22Rv1 (cell line): ENCODE data around the gene LHPP.

Experiments used
- H3K27ac ChIP-seq: fragments of 450-650 bp; 2 replicates; pipeline ENCODE4 v1.5.1; 2017
- ZFX ChIP-seq: fragments of 450-650 bp; IDR thresholded peaks from 2 replicates; pipeline ENCODE4 v1.6.1; 2017; ENCODE audit warnings: antibody characterized with exemption, borderline replicate concordance
- TF ChIP-seq, protein P1 (sequence below): fragments of 450-650 bp; IDR thresholded peaks from 2 replicates; pipeline ENCODE4 v1.5.1; 2017; ENCODE audit warnings: mild to moderate bottlenecking

LHPP gene

DNA sequence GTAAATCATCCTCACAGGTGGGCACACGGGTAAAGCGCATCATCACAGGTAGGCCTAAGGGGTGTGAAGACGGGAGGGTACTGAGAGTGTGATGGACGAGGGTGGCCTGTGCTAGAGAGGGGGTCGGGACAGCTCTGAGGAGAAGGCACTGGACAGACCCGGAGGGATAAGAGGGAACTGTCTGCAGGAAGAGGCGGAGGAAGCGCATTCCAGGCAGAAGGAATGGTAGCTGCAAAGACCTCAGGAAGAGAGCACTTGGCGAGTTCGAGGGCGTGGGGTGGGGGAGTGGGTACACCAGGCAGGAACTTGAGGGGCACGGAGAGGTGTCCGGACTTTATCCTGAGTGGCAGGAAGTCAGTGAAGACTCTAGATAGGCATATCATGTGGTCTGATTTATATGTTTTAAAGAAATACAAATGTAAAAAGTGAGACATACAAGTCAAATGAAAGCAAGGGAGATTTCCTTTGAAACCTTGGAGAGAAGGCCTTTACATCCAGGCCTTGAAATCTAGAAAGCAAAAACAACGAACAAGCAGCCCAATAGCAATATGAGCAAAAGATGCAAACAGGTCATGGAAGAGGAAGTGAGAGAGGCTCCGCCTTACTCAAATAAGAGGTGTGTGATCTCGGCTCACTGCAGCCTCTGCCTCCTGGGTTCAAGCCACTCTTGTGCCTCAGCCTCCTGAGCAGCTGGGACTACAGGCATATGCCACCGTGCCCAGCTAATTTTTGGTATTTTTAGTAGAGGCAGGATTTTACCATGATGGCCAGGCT, 3.6 kb downstream of the LHPP start:
- no peak overlapping the region for H3K27ac ChIP-seq
- no peak for TF ChIP-seq ZFX
- TF ChIP-seq, protein P1, sequence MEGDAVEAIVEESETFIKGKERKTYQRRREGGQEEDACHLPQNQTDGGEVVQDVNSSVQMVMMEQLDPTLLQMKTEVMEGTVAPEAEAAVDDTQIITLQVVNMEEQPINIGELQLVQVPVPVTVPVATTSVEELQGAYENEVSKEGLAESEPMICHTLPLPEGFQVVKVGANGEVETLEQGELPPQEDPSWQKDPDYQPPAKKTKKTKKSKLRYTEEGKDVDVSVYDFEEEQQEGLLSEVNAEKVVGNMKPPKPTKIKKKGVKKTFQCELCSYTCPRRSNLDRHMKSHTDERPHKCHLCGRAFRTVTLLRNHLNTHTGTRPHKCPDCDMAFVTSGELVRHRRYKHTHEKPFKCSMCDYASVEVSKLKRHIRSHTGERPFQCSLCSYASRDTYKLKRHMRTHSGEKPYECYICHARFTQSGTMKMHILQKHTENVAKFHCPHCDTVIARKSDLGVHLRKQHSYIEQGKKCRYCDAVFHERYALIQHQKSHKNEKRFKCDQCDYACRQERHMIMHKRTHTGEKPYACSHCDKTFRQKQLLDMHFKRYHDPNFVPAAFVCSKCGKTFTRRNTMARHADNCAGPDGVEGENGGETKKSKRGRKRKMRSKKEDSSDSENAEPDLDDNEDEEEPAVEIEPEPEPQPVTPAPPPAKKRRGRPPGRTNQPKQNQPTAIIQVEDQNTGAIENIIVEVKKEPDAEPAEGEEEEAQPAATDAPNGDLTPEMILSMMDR: no peak

DNA sequence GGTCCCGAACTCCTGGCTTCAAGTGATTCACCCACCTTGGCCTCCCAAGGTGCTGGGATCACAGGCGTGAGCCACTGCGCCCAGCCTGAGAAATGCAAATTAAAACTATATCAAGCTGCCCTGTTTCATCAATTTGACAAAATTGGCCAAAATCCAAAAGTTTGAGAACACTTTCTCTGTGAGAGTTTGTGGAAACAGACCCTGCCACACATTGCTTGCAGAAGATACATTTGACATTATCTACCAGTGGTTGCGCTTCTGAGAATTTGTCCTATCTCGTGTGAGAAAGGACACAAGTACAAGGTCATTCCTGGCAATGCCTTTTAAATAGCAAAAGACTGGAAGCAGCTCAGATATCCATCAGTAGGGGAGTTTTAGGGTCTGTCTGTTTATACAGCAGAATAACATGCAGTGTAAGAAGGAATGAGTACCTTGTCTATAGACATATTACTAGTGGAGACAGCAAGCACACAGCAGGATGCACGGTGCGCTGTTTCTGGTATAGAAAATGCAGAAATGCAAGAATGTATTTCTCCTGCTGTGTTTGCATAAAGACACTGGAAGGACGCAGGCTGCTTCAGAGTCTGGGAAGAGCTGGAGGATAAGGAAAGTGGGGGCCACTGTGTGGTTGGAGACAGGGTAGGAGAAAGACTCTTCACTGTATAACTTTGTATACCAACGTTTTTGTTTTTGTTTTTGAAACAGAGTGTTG, 4.3 kb downstream of the LHPP start:
- no peak overlapping the region for H3K27ac ChIP-seq
- TF ChIP-seq ZFX: no peak
- TF ChIP-seq, protein P1: no peak

DNA sequence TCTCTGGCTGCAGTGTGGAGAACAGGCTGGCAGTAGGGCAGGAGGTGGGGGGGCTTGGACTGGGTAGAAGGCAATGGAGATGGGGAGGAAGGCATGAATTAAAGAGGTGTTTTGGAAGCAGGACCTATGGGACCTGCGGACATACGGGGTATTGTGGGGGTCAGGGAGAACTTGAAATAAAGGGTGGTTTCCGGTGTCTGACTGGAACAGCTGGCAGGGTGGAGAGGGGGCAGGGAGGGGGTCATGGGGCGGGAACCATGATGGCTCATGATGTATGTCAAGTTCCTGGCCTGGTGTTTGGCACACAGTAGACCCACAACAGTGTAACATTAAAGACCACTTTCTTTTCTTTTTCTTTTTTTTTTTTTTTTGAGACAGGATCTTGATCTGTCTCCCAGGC, 5.5 kb downstream of the LHPP start:
- TF ChIP-seq, protein P1: no peak
- no peak for TF ChIP-seq ZFX
- no peak overlapping the region for H3K27ac ChIP-seq

DNA sequence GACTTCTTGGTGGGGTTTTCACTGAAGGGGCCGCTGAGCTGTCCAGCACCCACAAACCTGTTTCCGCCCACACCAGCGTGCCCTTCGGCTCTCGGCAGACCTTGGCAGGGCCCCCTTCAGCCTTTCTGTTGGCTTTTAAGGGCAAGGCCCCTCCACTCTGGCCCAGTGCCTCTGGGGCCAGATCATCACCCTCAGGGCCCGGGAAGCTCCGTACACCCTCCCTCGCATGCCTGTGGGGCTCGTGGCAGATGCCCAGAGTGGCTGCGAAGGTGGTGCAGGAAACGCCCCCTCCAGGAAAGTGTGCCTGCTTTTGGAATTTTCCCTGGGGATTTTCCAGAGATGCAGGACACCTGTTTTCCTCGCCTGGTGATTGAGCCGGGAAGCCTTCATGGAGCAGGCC, 7.0 kb downstream of the LHPP start:
- no peak overlapping the region for H3K27ac ChIP-seq
- TF ChIP-seq ZFX: no peak
- TF ChIP-seq, protein P1: no peak

DNA sequence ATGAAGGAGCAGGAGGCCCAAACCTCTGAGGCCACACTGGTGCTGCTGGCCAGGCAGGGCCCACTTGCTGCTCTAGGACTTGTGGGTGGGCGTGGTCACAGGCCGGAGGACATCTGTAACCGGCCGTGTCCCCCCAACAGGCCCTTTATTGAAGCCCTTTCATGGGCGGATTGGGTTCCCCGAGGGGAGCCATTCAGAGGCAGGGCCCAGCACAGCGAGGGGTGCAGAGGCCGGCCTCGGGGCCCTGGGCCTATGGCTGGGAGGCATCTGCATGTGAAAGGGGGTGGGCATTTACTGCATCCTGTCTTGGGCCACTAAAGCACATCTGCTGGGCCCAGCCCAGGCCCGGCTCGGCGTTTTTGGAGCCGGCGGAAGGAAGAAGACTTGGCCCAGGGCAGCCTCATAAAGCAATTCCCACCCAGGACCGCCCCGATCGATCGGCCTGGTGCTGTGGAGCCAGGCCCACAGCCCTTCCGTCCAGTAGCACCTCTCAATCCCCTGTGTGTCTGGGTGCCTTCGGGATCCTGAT, 8.4 kb downstream of the LHPP start:
- TF ChIP-seq, protein P1: no peak
- no peak for TF ChIP-seq ZFX
- no peak overlapping the region for H3K27ac ChIP-seq

DNA sequence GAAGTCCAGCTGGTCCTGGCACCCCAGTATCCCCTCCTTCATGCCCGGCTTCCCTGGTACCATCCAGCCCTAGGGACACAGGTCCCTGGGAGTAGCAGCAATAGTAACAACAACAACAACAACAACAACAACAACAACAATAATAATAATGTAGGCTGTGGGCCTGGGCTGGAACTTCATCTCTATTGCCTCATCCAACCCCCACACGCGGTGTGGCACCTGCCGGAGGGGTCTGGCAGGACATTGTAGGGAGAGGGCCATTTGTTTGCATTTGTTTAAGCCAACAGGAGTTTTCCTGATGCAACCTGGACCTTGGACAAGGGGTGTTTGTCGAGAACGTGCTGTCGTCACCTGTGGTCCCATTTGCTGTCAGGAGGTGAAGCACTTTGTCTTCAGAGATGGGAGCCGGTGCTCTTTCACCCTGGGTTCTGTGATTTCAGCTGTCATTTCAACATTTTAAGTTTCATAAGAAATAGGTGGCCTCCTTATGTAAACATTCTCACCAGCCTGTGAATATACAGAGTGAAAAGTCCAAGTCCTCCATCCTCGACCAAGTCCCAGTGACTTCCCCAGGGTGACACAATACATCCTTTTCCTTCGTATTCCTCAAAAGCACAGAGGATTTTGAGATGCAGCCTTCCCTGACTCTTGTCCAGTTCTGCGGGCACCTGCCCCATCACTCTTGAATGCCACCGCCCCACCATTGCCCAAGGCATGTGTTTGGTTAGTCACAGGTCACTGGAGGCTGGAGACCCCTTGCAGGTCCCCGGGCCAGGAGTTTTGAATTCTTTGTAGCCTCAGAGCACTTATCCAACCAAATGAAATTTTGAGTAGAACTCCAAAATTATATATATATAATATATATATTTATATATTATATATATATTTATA, 9.2 kb downstream of the LHPP start:
- H3K27ac ChIP-seq: no peak overlapping the region
- TF ChIP-seq, protein P1: no peak
- TF ChIP-seq ZFX: no peak
